Aorta (tissue), 5 donors: ENCODE data around the gene LRRC1. TPM values are rescaled to one million over a fixed set of nuclear protein-coding genes. Genes with fewer than 3 reads are reported as not detected.
A peak's percentile ranks its signal among the peaks of the same experiment; 100 is the strongest.

Source experiments
- ATAC-seq: fragments of 200-7000 bp; cut with Tn5 transposase; one replicate; pipeline ENCODE4 v1.9.1; 2022; ENCODE audit warnings: moderate library complexity; ENCODE audit not compliant: low FRiP score
- DNase-seq, 2 donors: peaks; one replicate each; pipeline ENCODE4 v3.0.0-alpha.2; 2020
- H3K27ac ChIP-seq, 2 donors: one replicate each; pipeline ENCODE4 v1.5.1; 2013; ENCODE audit warnings: low read length in 2 of 2, mild to moderate bottlenecking in 2 of 2, moderate library complexity in 2 of 2, control low read depth in 1 of 2, inconsistent platforms in 1 of 2, low read depth in 1 of 2
- H3K27me3 ChIP-seq, 2 donors: one replicate each; pipeline ENCODE4 v1.6.1; 2013; ENCODE audit warnings: control low read depth in 1 of 2, low read length in 1 of 2, mild to moderate bottlenecking in 1 of 2, moderate library complexity in 1 of 2; ENCODE audit not compliant: insufficient read depth in 2 of 2, control insufficient read depth in 1 of 2
- H3K36me3 ChIP-seq, 2 donors: one replicate each; pipeline ENCODE4 v1.6.1; 2013; ENCODE audit warnings: control low read depth in 1 of 2, low read length in 1 of 2, mild to moderate bottlenecking in 1 of 2; ENCODE audit not compliant: insufficient read depth in 2 of 2, control insufficient read depth in 1 of 2
- H3K4me1 ChIP-seq, 2 donors: one replicate each; pipeline ENCODE4 v1.6.1; 2013; ENCODE audit warnings: low read length in 2 of 2, control low read depth in 1 of 2, mild to moderate bottlenecking in 1 of 2, moderate library complexity in 1 of 2; ENCODE audit not compliant: insufficient read depth in 2 of 2, control insufficient read depth in 1 of 2
- H3K4me3 ChIP-seq, 2 donors: one replicate each; pipeline ENCODE4 v1.5.1; 2013; ENCODE audit warnings: low read length in 2 of 2, control low read depth in 1 of 2, mild to moderate bottlenecking in 1 of 2
- H3K9me3 ChIP-seq: one replicate; pipeline ENCODE4 v1.6.1; 2013; ENCODE audit warnings: mild to moderate bottlenecking, low read length; ENCODE audit not compliant: control insufficient read depth
- WGBS, 2 donors: extraction: QIAGEN DNeasy Blood & Tissue Kit; methylation state at CpG; one replicate each; pipeline ENCODE4 v1.1.7; 2013; 5-methylcytosine and 5-hydroxymethylcytosine counted together
- intact Hi-C, 2 donors: fragments of 100-400 bp; cut with DNase I; formaldehyde crosslinking; loops; one replicate each; pipeline versions ENCODE4 v1.14.2 to v1.15.0; 2022
- polyA plus RNA-seq, 2 donors: library from polyadenylated mRNA; stranded (reverse); fragments of 200-250 nt; gene quantifications; one replicate each; pipeline ENCODE4 v1.2.3, GENCODE V29; 2013
- total RNA-seq, 2 donors: library from RNA; stranded (reverse); fragmentation: NEBNext Ultra II Directional; extraction: Animal tissue kit (Norgen Biotek cat#: 25700); gene quantifications; one replicate each; pipeline ENCODE4 v1.2.1, GENCODE V29; 2021
- donor health status: healthy with polysubstance abuse.
- donor health status: Bipolar disorder and iron deficiency.
- donor health status: DM: no; HTN: no; CAD: no.
- donor health status: DM: no; HTN: no; CAD: no.
- donor health status: DM: yes; HTN: yes; CAD: no.

The LRRC1 gene
- total and polyA plus RNA-seq, 4 donors: 5.5 to 25.4 (median 15.8) TPM

- H3K9me3 ChIP-seq: no peaks in the 10 kb centered on the region
- peaks cover 0 to 2% of the 10 kb centered on the region in 2 donors for H3K4me1 ChIP-seq
- no peaks in the 10 kb centered on the region for H3K36me3 ChIP-seq
- intact Hi-C loops: loop anchor here in 1 of 2 donors (5.0 kb wide), 1 partner anchor 43 kb away; no protein-coding TSS in a partner anchor
- ATAC-seq: no peak
- H3K27me3 ChIP-seq: no peaks in the 10 kb centered on the region
- no peak for DNase-seq
- 92 to 93% methylated on average over 3 of the region's 3 CpGs for WGBS, 2 donors
- H3K27ac ChIP-seq: no peak overlapping the region
- H3K4me3 ChIP-seq: no peak overlapping the region
These were observed 145.0 kb downstream of the LRRC1 start for GRCh38 chr6:53939830-53940229.

GRCh38 chr6:53943395-53943794 is 148.6 kb downstream of the LRRC1 start:
- DNase-seq: peak in 1 of 2 donors; percentile 56
- WGBS, 2 donors: 0 to 9% methylated on average over 2 of the region's 2 CpGs
- peak overlapping the region in 1 of 2 donors; percentile 52 for H3K27ac ChIP-seq
- H3K27me3 ChIP-seq: no peaks in the 10 kb centered on the region
- H3K4me3 ChIP-seq: no peak overlapping the region
- H3K9me3 ChIP-seq: no peaks in the 10 kb centered on the region
- peak; percentile 84 for ATAC-seq
- intact Hi-C loops: loop anchor here in 1 of 2 donors (5.0 kb wide), 1 partner anchor 46 kb away; no protein-coding TSS in a partner anchor
- H3K4me1 ChIP-seq: peaks cover 0 to 2% of the 10 kb centered on the region in 2 donors
- no peaks in the 10 kb centered on the region for H3K36me3 ChIP-seq

- Histone ChIP-seq H3K9me3 (no peaks in the 10 kb centered on the region), H3K4me3 (no peak overlapping the region), H3K27me3 (no peaks in the 10 kb centered on the region), H3K27ac (peak overlapping the region in 1 of 2 donors; percentile 12), H3K36me3 (no peaks in the 10 kb centered on the region), H3K4me1 (peaks cover 0 to 2% of the 10 kb centered on the region in 2 donors)
- DNase-seq: no peak
- WGBS, 2 donors: 15 to 16% methylated on average over 4 of the region's 4 CpGs
- intact Hi-C loops: loop anchor here in 1 of 2 donors (5.0 kb wide), 1 partner anchor 47 kb away; no protein-coding TSS in a partner anchor
- ATAC-seq: no peak
These were observed 149.3 kb downstream of the LRRC1 start for GRCh38 chr6:53944091-53944490.

- no peak overlapping the region for H3K4me3 ChIP-seq
- intact Hi-C loops: loop anchor here in 1 of 2 donors (5.0 kb wide), 1 partner anchor 47 kb away; no protein-coding TSS in a partner anchor
- no peaks in the 10 kb centered on the region for H3K36me3 ChIP-seq
- 15 to 38% methylated on average over 5 of the region's 5 CpGs for WGBS, 2 donors
- H3K27me3 ChIP-seq: no peaks in the 10 kb centered on the region
- ATAC-seq (no peak), DNase-seq (no peak)
- peaks cover 0 to 2% of the 10 kb centered on the region in 2 donors for H3K4me1 ChIP-seq
- H3K27ac ChIP-seq: peak overlapping the region in 1 of 2 donors; percentile 12
- H3K9me3 ChIP-seq: no peaks in the 10 kb centered on the region
These were observed 149.7 kb downstream of the LRRC1 start for GRCh38 chr6:53944543-53944942.

GRCh38 chr6:53945765-53946407 is 151.1 kb downstream of the LRRC1 start:
- Histone ChIP-seq H3K4me1 (peaks cover 0 to 2% of the 10 kb centered on the region in 2 donors), H3K4me3 (no peak overlapping the region), H3K36me3 (no peaks in the 10 kb centered on the region), H3K27me3 (no peaks in the 10 kb centered on the region), H3K9me3 (no peaks in the 10 kb centered on the region), H3K27ac (no peak overlapping the region)
- 89 to 92% methylated on average over 4 of the region's 4 CpGs for WGBS, 2 donors
- peak; percentile 41 for ATAC-seq
- DNase-seq: no peak
- intact Hi-C loops: no loop called here

- DNase-seq (no peak), ATAC-seq (no peak)
- H3K36me3 ChIP-seq: no peaks in the 10 kb centered on the region
- no peaks in the 10 kb centered on the region for H3K27me3 ChIP-seq
- WGBS, 2 donors: 96 to 100% methylated on average over 1 of the region's 1 CpG
- H3K9me3 ChIP-seq: no peaks in the 10 kb centered on the region
- no peak overlapping the region for H3K27ac ChIP-seq
- no peak overlapping the region for H3K4me3 ChIP-seq
- H3K4me1 ChIP-seq: peaks cover 0 to 2% of the 10 kb centered on the region in 2 donors
- intact Hi-C loops: no loop called here
These were observed 153.0 kb downstream of the LRRC1 start for GRCh38 chr6:53947780-53948179.

GRCh38 chr6:53951383-53951782 is 156.6 kb downstream of the LRRC1 start:
- H3K4me1 ChIP-seq: no peaks in the 10 kb centered on the region
- intact Hi-C loops: no loop called here
- ATAC-seq: no peak
- no peaks in the 10 kb centered on the region for H3K9me3 ChIP-seq
- H3K27me3 ChIP-seq: no peaks in the 10 kb centered on the region
- H3K27ac ChIP-seq: no peak overlapping the region
- no peak for DNase-seq
- H3K36me3 ChIP-seq: no peaks in the 10 kb centered on the region
- 88 to 97% methylated on average over 3 of the region's 3 CpGs for WGBS, 2 donors
- no peak overlapping the region for H3K4me3 ChIP-seq

GRCh38 chr6:53956068-53956711 is 161.4 kb downstream of the LRRC1 start:
- Histone ChIP-seq H3K27ac (no peak overlapping the region), H3K36me3 (no peaks in the 10 kb centered on the region), H3K27me3 (no peaks in the 10 kb centered on the region), H3K4me1 (no peaks in the 10 kb centered on the region), H3K4me3 (no peak overlapping the region), H3K9me3 (no peaks in the 10 kb centered on the region)
- 33 to 34% methylated on average over 6 of the region's 6 CpGs for WGBS, 2 donors
- intact Hi-C loops: loop anchor here (1.0 to 5.0 kb wide), 3 partner anchors 162 to 229 kb away; no protein-coding TSS in a partner anchor
- ATAC-seq (peak; percentile 86), DNase-seq (peak; percentile 72 to 88)
